Natural killer cell treated with Interleukin-12 subunit alpha and Interleukin-12 subunit beta and Interleukin-15 and Interleukin-18, amount 100 ng/mL, for 72 hours (primary cell): ENCODE results near the gene LYPLAL1. TPM values are rescaled to one million over a fixed set of nuclear protein-coding genes. Genes with fewer than 3 reads are reported as not detected.
A peak's percentile ranks its signal among the peaks of the same experiment; 100 is the strongest.
"Not testable (repeated sequence)": the region's sequence is repeated elsewhere in the genome, so short reads cannot be mapped to it uniquely, and the experiment has no call there.

Experiments used
- ATAC-seq, 2 donors: fragments of 150-1000 bp; cut with Tn5 transposase in 1 of 2; sonication (Bioruptor Pico), chemical (Tn5 transposase) in 1 of 2; 2 replicates each; pipeline ENCODE4 v1.10.0; 2021
- DNase-seq: peaks from one replicate; pipeline ENCODE4 v3.0.0; 2022; ENCODE audit warnings: low spot score
- H3K27ac Mint-ChIP-seq, 2 donors: 1 replicate in 1 of 2; 2 replicates in 1 of 2; pipeline ENCODE4 v1.8.0; 2022; ENCODE audit warnings: mixed read lengths in 2 of 2, mild to moderate bottlenecking in 1 of 2, moderate library complexity in 1 of 2
- H3K27me3 Mint-ChIP-seq, 2 donors: 1 replicate in 1 of 2; 2 replicates in 1 of 2; pipeline ENCODE4 v1.8.0; 2022; ENCODE audit warnings: mixed read lengths in 2 of 2
- H3K36me3 Mint-ChIP-seq: one replicate; pipeline ENCODE4 v1.8.0; 2022; ENCODE audit warnings: mixed read lengths
- H3K4me1 Mint-ChIP-seq, 2 donors: 1 replicate in 1 of 2; 2 replicates in 1 of 2; pipeline ENCODE4 v1.8.0; 2022; ENCODE audit warnings: low read depth in 2 of 2, mixed read lengths in 2 of 2, mild to moderate bottlenecking in 1 of 2
- H3K4me3 Mint-ChIP-seq: one replicate; pipeline ENCODE4 v1.8.0; 2022; ENCODE audit warnings: mixed read lengths
- H3K9me3 Mint-ChIP-seq: 2 replicates; pipeline ENCODE4 v1.8.0; 2022; ENCODE audit warnings: mixed read lengths
- total RNA-seq, 2 donors: library from RNA; stranded (reverse); gene quantifications; one replicate each; pipeline ENCODE4 v1.2.3, GENCODE V29; 2022

The LYPLAL1 gene
- total RNA-seq, 2 donors from 2014 or later = 12.5 to 20.3 TPM

- Mint-ChIP-seq H3K27ac (peak overlapping the region in 1 of 2 donors; percentile 7), H3K36me3 (peaks cover 10% of the 10 kb centered on the region), H3K4me3 (peak overlapping the region; percentile 43), H3K4me1 (peaks cover 28 to 53% of the 10 kb centered on the region in 2 donors), H3K9me3 (no peaks in the 10 kb centered on the region), H3K27me3 (peaks cover 0 to 6% of the 10 kb centered on the region in 2 donors)
- DNase-seq (no peak), ATAC-seq (no peak)
Measured at GRCh38 chr1:219176168-219176567, 2.5 kb downstream of the LYPLAL1 start.

GRCh38 chr1:219177363-219177762 is 3.7 kb downstream of the LYPLAL1 start:
- DNase-seq = no peak
- Mint-ChIP-seq H3K27ac (peak overlapping the region in 1 of 2 donors; percentile 15), H3K27me3 (peaks cover 0 to 3% of the 10 kb centered on the region in 2 donors), H3K36me3 (peaks cover 10% of the 10 kb centered on the region), H3K9me3 (no peaks in the 10 kb centered on the region), H3K4me3 (no peak overlapping the region), H3K4me1 (peaks cover 28 to 53% of the 10 kb centered on the region in 2 donors)
- ATAC-seq = no peak

- Mint-ChIP-seq H3K27ac (peak overlapping the region in 1 of 2 donors; percentile 15), H3K4me3 (no peak overlapping the region), H3K27me3 (no peaks in the 10 kb centered on the region), H3K36me3 (peaks cover 10% of the 10 kb centered on the region), H3K4me1 (peaks cover 32 to 49% of the 10 kb centered on the region in 2 donors), H3K9me3 (no peaks in the 10 kb centered on the region)
- DNase-seq (no peak), ATAC-seq (no peak)
Measured at GRCh38 chr1:219177940-219178339, 4.3 kb downstream of the LYPLAL1 start.

- Mint-ChIP-seq H3K36me3 (peaks cover 6% of the 10 kb centered on the region), H3K9me3 (no peaks in the 10 kb centered on the region), H3K4me1 (peaks cover 26 to 43% of the 10 kb centered on the region in 2 donors), H3K4me3 (no peak overlapping the region), H3K27ac (peak overlapping the region in 1 of 2 donors; percentile 34), H3K27me3 (no peaks in the 10 kb centered on the region)
- ATAC-seq (no peak), DNase-seq (no peak)
Measured at GRCh38 chr1:219179293-219179692, 5.6 kb downstream of the LYPLAL1 start.

- Mint-ChIP-seq H3K4me1 (peaks cover 24 to 26% of the 10 kb centered on the region in 2 donors), H3K36me3 (peaks cover 4% of the 10 kb centered on the region), H3K27me3 (no peaks in the 10 kb centered on the region), H3K4me3 (no peak overlapping the region), H3K9me3 (no peaks in the 10 kb centered on the region), H3K27ac (peak overlapping the region in 1 of 2 donors; percentile 55)
- ATAC-seq = no peak
- DNase-seq = no peak
Measured at GRCh38 chr1:219184337-219184736, 10.7 kb downstream of the LYPLAL1 start.

- Mint-ChIP-seq H3K9me3 (no peaks in the 10 kb centered on the region), H3K4me3 (no peak overlapping the region), H3K4me1 (peaks cover 26 to 28% of the 10 kb centered on the region in 2 donors), H3K36me3 (peaks cover 4% of the 10 kb centered on the region), H3K27me3 (no peaks in the 10 kb centered on the region), H3K27ac (no peak overlapping the region)
- DNase-seq (no peak), ATAC-seq (no peak)
Measured at GRCh38 chr1:219185486-219186117, 11.9 kb downstream of the LYPLAL1 start.

GRCh38 chr1:219188331-219188803 is 14.7 kb downstream of the LYPLAL1 start:
- H3K4me1 Mint-ChIP-seq = peaks cover 22 to 25% of the 10 kb centered on the region in 2 donors
- peaks cover 4% of the 10 kb centered on the region for H3K36me3 Mint-ChIP-seq

GRCh38 chr1:219189021-219189824 is 15.5 kb downstream of the LYPLAL1 start:
- H3K36me3 Mint-ChIP-seq = peaks cover 7% of the 10 kb centered on the region
- H3K4me1 Mint-ChIP-seq = peaks cover 21 to 26% of the 10 kb centered on the region in 2 donors
- H3K27me3 Mint-ChIP-seq = no peaks in the 10 kb centered on the region
- no peaks in the 10 kb centered on the region for H3K9me3 Mint-ChIP-seq
- H3K4me3 Mint-ChIP-seq = no peak overlapping the region
- H3K27ac Mint-ChIP-seq = peak overlapping the region in 1 of 2 donors; percentile 51
- ATAC-seq (peak in 1 of 2 donors; percentile 33), DNase-seq (no peak)

More at GRCh38 chr1:219188331-219188803, 14.7 kb downstream of the LYPLAL1 start:
- Mint-ChIP-seq H3K9me3 (no peaks in the 10 kb centered on the region), H3K27me3 (no peaks in the 10 kb centered on the region), H3K4me3 (peak overlapping the region; percentile 57), H3K27ac (peak overlapping the region; percentile 3 to 49)
- no peak for DNase-seq
- no peak for ATAC-seq

- ATAC-seq = no peak
- Mint-ChIP-seq H3K36me3 (peaks cover 11% of the 10 kb centered on the region), H3K27ac (no peak overlapping the region), H3K9me3 (no peaks in the 10 kb centered on the region), H3K4me1 (peaks cover 19 to 27% of the 10 kb centered on the region in 2 donors), H3K27me3 (no peaks in the 10 kb centered on the region), H3K4me3 (no peak overlapping the region)
- DNase-seq = no peak
Measured at GRCh38 chr1:219189952-219190351, 16.3 kb downstream of the LYPLAL1 start.

GRCh38 chr1:219190605-219191004 is 16.9 kb downstream of the LYPLAL1 start:
- ATAC-seq (no peak), DNase-seq (no peak)
- Mint-ChIP-seq H3K4me1 (peaks cover 17 to 23% of the 10 kb centered on the region in 2 donors), H3K27ac (no peak overlapping the region), H3K27me3 (no peaks in the 10 kb centered on the region), H3K4me3 (no peak overlapping the region), H3K9me3 (no peaks in the 10 kb centered on the region), H3K36me3 (peaks cover 10% of the 10 kb centered on the region)

GRCh38 chr1:219195833-219196232 is 22.2 kb downstream of the LYPLAL1 start:
- H3K36me3 Mint-ChIP-seq = peaks cover 12% of the 10 kb centered on the region
- not testable (repeated sequence) for H3K27ac Mint-ChIP-seq

GRCh38 chr1:219201656-219202055 is 28.0 kb downstream of the LYPLAL1 start:
- no peak for ATAC-seq

More at GRCh38 chr1:219195833-219196232, 22.2 kb downstream of the LYPLAL1 start:
- H3K9me3 Mint-ChIP-seq, DNase-seq, H3K4me1 Mint-ChIP-seq, H3K4me3 Mint-ChIP-seq, H3K27me3 Mint-ChIP-seq, ATAC-seq: not testable (repeated sequence)

GRCh38 chr1:219202567-219202966 is 28.9 kb downstream of the LYPLAL1 start:
- no peaks in the 10 kb centered on the region for H3K27me3 Mint-ChIP-seq
- no peaks in the 10 kb centered on the region for H3K36me3 Mint-ChIP-seq
- no peaks in the 10 kb centered on the region for H3K9me3 Mint-ChIP-seq
- no peak overlapping the region for H3K4me3 Mint-ChIP-seq
- ATAC-seq (no peak), DNase-seq (no peak)
- no peak overlapping the region for H3K27ac Mint-ChIP-seq
- no peaks in the 10 kb centered on the region for H3K4me1 Mint-ChIP-seq

More at GRCh38 chr1:219201656-219202055, 28.0 kb downstream of the LYPLAL1 start:
- DNase-seq = no peak
- Mint-ChIP-seq H3K27me3 (no peaks in the 10 kb centered on the region), H3K9me3 (no peaks in the 10 kb centered on the region), H3K4me3 (no peak overlapping the region), H3K4me1 (no peaks in the 10 kb centered on the region), H3K27ac (no peak overlapping the region), H3K36me3 (peaks cover 1% of the 10 kb centered on the region)

GRCh38 chr1:219206350-219206749 is 32.7 kb downstream of the LYPLAL1 start:
- ATAC-seq (no peak), DNase-seq (no peak)
- Mint-ChIP-seq H3K27me3 (no peaks in the 10 kb centered on the region), H3K4me1 (no peaks in the 10 kb centered on the region), H3K36me3 (no peaks in the 10 kb centered on the region), H3K9me3 (no peaks in the 10 kb centered on the region), H3K4me3 (no peak overlapping the region), H3K27ac (no peak overlapping the region)
